Esophagus muscularis mucosa (tissue), 4 donors: ENCODE measurements around the gene GLRA3. TPM values are rescaled to one million over a fixed set of nuclear protein-coding genes. Genes with fewer than 3 reads are reported as not detected.

Experiments used
- DNase-seq: peaks from one replicate; pipeline ENCODE4 v3.0.0-alpha.2; 2017; ENCODE audit errors: extremely low spot score
- H3K27ac ChIP-seq, 4 donors: fragments of 200-600 bp; sonication (generic); replicated peaks in 1 of 4; 1 replicate in 3 of 4; 2 replicates in 1 of 4; pipeline ENCODE4 v1.5.1; 2016 to 2019; ENCODE audit warnings: mild to moderate bottlenecking in 1 of 4
- H3K27me3 ChIP-seq, 4 donors: fragments of 200-600 bp; sonication (generic); one replicate each; pipeline versions ENCODE4 v1.5.1 to v1.6.0; 2016 to 2019
- H3K36me3 ChIP-seq, 4 donors: fragments of 200-600 bp; sonication (generic); one replicate each; pipeline ENCODE4 v1.5.1; 2016 to 2019
- H3K4me1 ChIP-seq, 4 donors: fragments of 200-600 bp; sonication (generic); one replicate each; pipeline ENCODE4 v1.5.1; 2016 to 2019
- H3K4me3 ChIP-seq, 4 donors: fragments of 200-600 bp; sonication (generic); 1 replicate in 2 of 4; 2 replicates in 2 of 4; pipeline ENCODE4 v1.5.1; 2016 to 2019; ENCODE audit warnings: mild to moderate bottlenecking in 4 of 4, moderate library complexity in 1 of 4
- H3K9me3 ChIP-seq, 4 donors: fragments of 200-600 bp; sonication (generic); 1 replicate in 3 of 4; 2 replicates in 1 of 4; pipeline ENCODE4 v1.5.1; 2016 to 2019
- CTCF ChIP-seq, 3 experiments: fragments of 200-600 bp in 2 of 3; fragments of 450-650 bp in 1 of 3; sonication (generic) in 2 of 3; IDR thresholded peaks; one replicate each; pipeline ENCODE4 v1.5.1; 2017 to 2019; ENCODE audit warnings: antibody characterized with exemption in 3 of 3, mild to moderate bottlenecking in 2 of 3, moderate library complexity in 1 of 3
- EP300 ChIP-seq: sonication (generic); formaldehyde crosslinking; IDR thresholded peaks from one replicate; pipeline ENCODE4 v1.6.1; 2017; ENCODE audit warnings: antibody characterized with exemption
- POLR2A ChIP-seq: fragments of 450-650 bp; IDR thresholded peaks from one replicate; pipeline ENCODE4 v1.6.1; 2017; ENCODE audit warnings: antibody characterized with exemption, moderate library complexity, mild to moderate bottlenecking, low read depth
- POLR2AphosphoS5 ChIP-seq, 2 donors: sonication (generic); formaldehyde crosslinking; IDR thresholded peaks; one replicate each; pipeline ENCODE4 v1.6.1; 2017; ENCODE audit warnings: antibody characterized with exemption in 2 of 2
- WGBS: methylation state at CpG from one replicate; pipeline ENCODE4 v1.1.5; 2018; 5-methylcytosine and 5-hydroxymethylcytosine counted together
- intact Hi-C: fragments of 100-400 bp; cut with DNase I; formaldehyde crosslinking; loops from one replicate; pipeline ENCODE4 v1.15.1; 2023
- total RNA-seq, 4 donors: library from RNA; depleted of rRNA; stranded (reverse); fragments of >200 nt; gene quantifications; one replicate each; pipeline versions ENCODE4 v1.1.0 to v1.2.1, GENCODE V29; 2016

GLRA3 gene
- total RNA-seq, 4 donors from 2014 or later = under 0.01 to 0.39 (median 0.11) TPM; not detected in 1

GRCh38 chr4:174764105-174764729 lies 64.8 kb downstream of the GLRA3 start:
- peaks cover 0 to 3% (median 0%) of the 10 kb centered on the region in 4 donors for H3K9me3 ChIP-seq

GRCh38 chr4:174763454-174764104 lies 65.5 kb downstream of the GLRA3 start:
- no peak for TF ChIP-seq POLR2AphosphoS5 (IDR thresholded peaks at IDR 0.05)
- TF ChIP-seq CTCF (IDR thresholded peaks at IDR 0.05) = no peak
- no peak for DNase-seq
- no peaks in the 10 kb centered on the region for H3K36me3 ChIP-seq
- H3K4me1 ChIP-seq = no peaks in the 10 kb centered on the region
- peaks cover 0 to 4% (median 2%) of the 10 kb centered on the region in 4 donors for H3K9me3 ChIP-seq
- H3K27me3 ChIP-seq = peaks cover 0 to 4% (median 0%) of the 10 kb centered on the region in 4 donors
- 78% methylated on average over 4 of the region's 4 CpGs for WGBS
- no peak overlapping the region for H3K27ac ChIP-seq
- intact Hi-C loops = loop anchor here (10.0 kb wide), 1 partner anchor 771 kb away; no protein-coding TSS in a partner anchor
- no peak overlapping the region for H3K4me3 ChIP-seq

More at GRCh38 chr4:174764105-174764729, 64.8 kb downstream of the GLRA3 start:
- Histone ChIP-seq H3K4me3 (no peak overlapping the region), H3K27me3 (peaks cover 0 to 4% (median 0%) of the 10 kb centered on the region in 4 donors), H3K4me1 (no peaks in the 10 kb centered on the region), H3K36me3 (no peaks in the 10 kb centered on the region), H3K27ac (no peak overlapping the region)
- 65% methylated on average over 7 of the region's 7 CpGs for WGBS
- intact Hi-C loops = loop anchor here (10.0 kb wide), 1 partner anchor 771 kb away; no protein-coding TSS in a partner anchor
- TF ChIP-seq CTCF (IDR thresholded peaks at IDR 0.05) (peak; percentile 20 to 57 (median 34)), POLR2AphosphoS5 (IDR thresholded peaks at IDR 0.05) (no peak), EP300 (no peak), POLR2A (no peak)
- DNase-seq = no peak

DNA sequence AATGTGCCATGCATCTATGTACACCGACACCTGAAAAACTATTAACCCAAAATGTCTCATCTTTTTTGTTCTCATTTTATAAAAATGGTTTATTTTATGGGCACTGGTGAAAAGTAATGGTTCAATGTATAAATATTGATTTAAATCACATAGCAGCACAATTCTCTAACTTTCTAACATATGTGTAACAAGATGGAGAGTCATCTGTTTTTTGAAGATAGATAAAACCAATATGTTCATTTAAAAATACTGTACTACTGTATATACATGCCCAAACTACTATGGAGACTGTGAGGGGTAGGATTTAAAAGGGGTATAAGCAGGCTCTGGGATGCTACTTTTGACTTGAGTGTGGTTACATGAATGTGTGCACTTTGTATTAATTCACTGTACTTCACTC lies 67.6 kb downstream of the GLRA3 start:
- 90% methylated on average over 1 of the region's 1 CpG for WGBS
- H3K36me3 ChIP-seq = no peaks in the 10 kb centered on the region
- peaks cover 0 to 6% (median 2%) of the 10 kb centered on the region in 4 donors for H3K9me3 ChIP-seq
- intact Hi-C loops = loop anchor here (10.0 kb wide), 1 partner anchor 773 kb away; no protein-coding TSS in a partner anchor
- no peak overlapping the region for H3K4me3 ChIP-seq
- H3K4me1 ChIP-seq = no peaks in the 10 kb centered on the region
- H3K27ac ChIP-seq = no peak overlapping the region
- H3K27me3 ChIP-seq = peaks cover 0 to 4% (median 0%) of the 10 kb centered on the region in 4 donors
- no peak for DNase-seq
- TF ChIP-seq POLR2A (no peak), CTCF (IDR thresholded peaks at IDR 0.05) (no peak), EP300 (no peak), POLR2AphosphoS5 (IDR thresholded peaks at IDR 0.05) (no peak)

- H3K27me3 ChIP-seq = no peaks in the 10 kb centered on the region
- H3K4me3 ChIP-seq = no peak overlapping the region
- no peaks in the 10 kb centered on the region for H3K4me1 ChIP-seq
- no peak overlapping the region for H3K27ac ChIP-seq
- no peak for TF ChIP-seq CTCF (IDR thresholded peaks at IDR 0.05)
- no peak for TF ChIP-seq POLR2AphosphoS5 (IDR thresholded peaks at IDR 0.05)
- TF ChIP-seq POLR2A = no peak
- H3K36me3 ChIP-seq = no peaks in the 10 kb centered on the region
- 56% methylated on average over 4 of the region's 4 CpGs for WGBS
- H3K9me3 ChIP-seq = peaks cover 0 to 6% (median 2%) of the 10 kb centered on the region in 4 donors
- intact Hi-C loops = no loop called here
- DNase-seq = no peak
Measured at GRCh38 chr4:174757736-174758135, 71.3 kb downstream of the GLRA3 start.
